Smooth muscle cell of the umbilical artery (primary cell): ENCODE measurements around the gene SLC22A2. TPM values are rescaled to one million over a fixed set of nuclear protein-coding genes. Genes with fewer than 3 reads are reported as not detected.

Source experiments
- total RNA-seq: library from RNA; depleted of rRNA; stranded (reverse); fragments of >200 nt; gene quantifications from 2 replicates; pipeline ENCODE4 v1.2.3, GENCODE V29; 2014

SLC22A2 gene
- total RNA-seq: 0.23 and 3.0 TPM in 2 replicates

GRCh38 chr6:160258346-160259142, at the start of gene SLC22A2:
Gene SLC22A2 (minus strand): TSS chr6:160258821. CDS start chr6:160258757, 64 bp downstream.

Other genes with a start within 250 kb of the SLC22A2 start
- gene SLC22A1, start 137.0 kb downstream of the SLC22A2 start, total RNA-seq: 0.89 and 1.4 TPM in 2 replicates
- gene SLC22A3, start 89.6 kb upstream of the SLC22A2 start, total RNA-seq: 142 and 243 TPM in 2 replicates